ENCODE measurements around the gene RNU1-4. TPM values are rescaled to one million over a fixed set of nuclear protein-coding genes. Genes with fewer than 3 reads are reported as not detected.
A peak's percentile ranks its signal among the peaks of the same experiment; 100 is the strongest.
"Not testable (repeated sequence)": the region's sequence is repeated elsewhere in the genome, so short reads cannot be mapped to it uniquely, and the experiment has no call there.

RNU1-4 gene
- total and polyA plus RNA-seq, 2 of the 13 experiments (the other 11 are each of a cell fraction or from before 2014, with no cell fraction given): under 0.01 to 11,018 TPM

DNA sequence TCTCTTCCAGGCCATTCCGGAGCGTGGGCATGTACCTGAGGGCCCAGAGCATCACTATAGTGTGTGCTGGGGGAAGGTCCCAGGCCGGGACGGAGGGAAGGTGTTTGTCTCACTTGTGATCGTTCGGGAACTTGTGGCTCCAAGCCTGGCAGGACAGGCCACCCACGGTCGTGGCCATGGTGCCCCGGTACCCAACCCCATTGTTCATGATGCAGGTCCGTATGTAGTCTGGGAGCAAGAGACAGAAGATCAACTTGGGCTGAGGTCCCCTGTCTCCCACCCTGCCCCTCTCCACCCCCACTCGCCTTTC is 20.1 kb downstream of the RNU1-4 start:
- 93% methylated on average over 3 of the region's 11 CpGs for WGBS (ENCODE audit: low lambda C conversion rate)
- ATAC-seq; H3K4me2 ChIP-seq (ENCODE audit: low read depth, low read length); H3K9me3 ChIP-seq (ENCODE audit: low read length); H3K27ac ChIP-seq (ENCODE audit: extremely low read length, insufficient read depth, low read length); H4K20me1 ChIP-seq (ENCODE audit: insufficient read depth, low read length); H2AFZ ChIP-seq (ENCODE audit: low read length); POLR2A ChIA-PET; BruUV-seq (replicated peaks); DNase-seq (ENCODE audit: low spot score); H3K79me2 ChIP-seq (ENCODE audit: insufficient read depth, low read length); H3K27me3 ChIP-seq (ENCODE audit: control insufficient read depth in 1 of 2, insufficient read depth in 2 of 2, low read length in 2 of 2); H3K4me3 ChIP-seq (replicated peaks in 1 of 3; ENCODE audit: insufficient read depth in 1 of 3, low read depth in 2 of 3, low read length in 3 of 3); FAIRE-seq; in situ Hi-C loops (cut with HindIII; ENCODE audit: extremely low pct_ligation_motif_present, low pct_unique_long_range_greater_than_20kb); CTCF ChIA-PET (ENCODE audit: low intra/inter-chr PET ratio, low total read pairs); H3K36me3 ChIP-seq (replicated peaks in 1 of 2; ENCODE audit: control insufficient read depth in 1 of 2, insufficient read depth in 2 of 2, low read length in 2 of 2); H3K9ac ChIP-seq (ENCODE audit: insufficient read depth, low read depth, low read length); intact Hi-C loops (cut with micrococcal nuclease; ENCODE audit: unreplicated experiment): not testable (repeated sequence)
- H3K4me1 ChIP-seq (ENCODE audit: insufficient read depth, low read length): peaks cover 22% of the 10 kb centered on the region

DNA sequence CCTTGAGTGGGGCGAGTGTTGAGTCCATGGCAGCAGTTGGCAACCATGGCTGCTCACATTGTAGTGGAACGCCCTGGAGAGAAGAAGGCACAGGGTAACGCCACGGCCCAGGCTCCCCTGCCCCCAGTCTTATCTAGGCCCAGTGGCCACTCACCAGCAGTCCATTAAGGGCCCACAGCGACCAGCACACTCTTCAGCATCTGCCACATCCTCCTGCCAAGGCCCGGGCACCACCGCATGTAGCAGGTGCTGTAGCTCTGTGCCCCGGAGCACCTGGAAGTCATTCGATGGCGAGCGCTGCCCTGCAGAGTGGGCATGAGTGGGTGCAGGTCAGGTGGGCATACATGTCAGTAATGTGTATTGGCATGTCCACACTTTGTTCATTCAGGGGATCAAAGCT is 20.5 kb downstream of the RNU1-4 start:
- ATAC-seq; H3K4me3 ChIP-seq (replicated peaks in 1 of 3; ENCODE audit: insufficient read depth in 1 of 3, low read depth in 2 of 3, low read length in 3 of 3); intact Hi-C loops (cut with micrococcal nuclease; ENCODE audit: unreplicated experiment); H2AFZ ChIP-seq (ENCODE audit: low read length); H3K79me2 ChIP-seq (ENCODE audit: insufficient read depth, low read length); FAIRE-seq; H3K9me3 ChIP-seq (ENCODE audit: low read length); in situ Hi-C loops (cut with HindIII; ENCODE audit: extremely low pct_ligation_motif_present, low pct_unique_long_range_greater_than_20kb); H3K27ac ChIP-seq (ENCODE audit: extremely low read length, insufficient read depth, low read length); H3K9ac ChIP-seq (ENCODE audit: insufficient read depth, low read depth, low read length); DNase-seq (ENCODE audit: low spot score); H3K36me3 ChIP-seq (replicated peaks in 1 of 2; ENCODE audit: control insufficient read depth in 1 of 2, insufficient read depth in 2 of 2, low read length in 2 of 2); POLR2A ChIA-PET; CTCF ChIA-PET (ENCODE audit: low intra/inter-chr PET ratio, low total read pairs); H3K27me3 ChIP-seq (ENCODE audit: control insufficient read depth in 1 of 2, insufficient read depth in 2 of 2, low read length in 2 of 2); H4K20me1 ChIP-seq (ENCODE audit: insufficient read depth, low read length): not testable (repeated sequence)
- BruUV-seq (replicated peaks): TSS peak; percentile 65
- WGBS (ENCODE audit: low lambda C conversion rate): 95% methylated on average over 3 of the region's 11 CpGs
- Histone ChIP-seq H3K4me1 (ENCODE audit: insufficient read depth, low read length) (peaks cover 22% of the 10 kb centered on the region), H3K4me2 (ENCODE audit: low read depth, low read length) (peak overlapping the region; percentile 42; the same call in 1 of the 2 replicates)

DNA sequence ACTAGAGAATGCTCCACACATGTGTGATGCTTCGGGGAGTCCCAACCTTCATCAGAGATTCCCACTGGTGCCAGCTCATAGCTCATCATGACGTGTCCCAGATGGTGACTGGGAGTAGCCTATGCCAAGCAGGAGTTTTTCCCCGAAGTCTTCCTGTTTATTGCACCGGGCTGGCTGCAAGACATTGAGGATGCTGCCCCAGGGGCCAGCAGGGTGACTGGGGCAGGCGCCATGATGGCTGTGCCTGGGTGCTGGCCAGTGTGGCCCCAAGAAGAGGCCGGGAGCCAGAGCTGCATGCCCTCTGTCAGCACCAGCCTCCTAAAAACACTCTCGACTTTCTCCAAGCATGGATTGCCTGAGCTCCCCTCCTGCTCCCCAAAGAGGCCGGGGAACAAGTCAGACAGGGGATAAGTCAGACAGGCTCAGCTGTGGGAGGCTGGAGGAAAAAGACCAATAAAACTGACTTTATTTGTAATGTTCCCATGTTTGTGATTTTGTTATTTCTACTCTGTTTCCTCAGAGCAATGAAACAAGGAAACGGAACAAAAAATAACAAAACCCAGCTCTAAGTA is 24.0 kb downstream of the RNU1-4 start:
- in situ Hi-C loops (cut with HindIII; ENCODE audit: extremely low pct_ligation_motif_present, low pct_unique_long_range_greater_than_20kb); H3K79me2 ChIP-seq (ENCODE audit: insufficient read depth, low read length); H3K36me3 ChIP-seq (replicated peaks in 1 of 2; ENCODE audit: control insufficient read depth in 1 of 2, insufficient read depth in 2 of 2, low read length in 2 of 2); FAIRE-seq; intact Hi-C loops (cut with micrococcal nuclease; ENCODE audit: unreplicated experiment); DNase-seq (ENCODE audit: low spot score); CTCF ChIA-PET (ENCODE audit: low intra/inter-chr PET ratio, low total read pairs); H3K9me3 ChIP-seq (ENCODE audit: low read length); H4K20me1 ChIP-seq (ENCODE audit: insufficient read depth, low read length); H3K27me3 ChIP-seq (ENCODE audit: control insufficient read depth in 1 of 2, insufficient read depth in 2 of 2, low read length in 2 of 2); H2AFZ ChIP-seq (ENCODE audit: low read length); TF ChIP-seq MAZ (IDR thresholded peaks at IDR 0.05; ENCODE audit: borderline replicate concordance, low read depth, low read length); NR2F6 (IDR thresholded peaks at IDR 0.05): not testable (repeated sequence)
- Histone ChIP-seq H3K4me3 (replicated peaks in 1 of 3; ENCODE audit: insufficient read depth in 1 of 3, low read depth in 2 of 3, low read length in 3 of 3) (peak overlapping the region in 1 of 3 experiments; percentile 19; a peak in 2 of 6 replicates), H3K27ac (ENCODE audit: extremely low read length, insufficient read depth, low read length) (peak overlapping the region; percentile 95), H3K4me2 (ENCODE audit: low read depth, low read length) (peak overlapping the region; percentile 95), H3K9ac (ENCODE audit: insufficient read depth, low read depth, low read length) (peak overlapping the region; percentile 60), H3K4me1 (ENCODE audit: insufficient read depth, low read length) (peaks cover 43% of the 10 kb centered on the region)
- POLR2A ChIA-PET: interaction anchor here (0.7 kb wide), 1 partner anchor 250 kb away, joined by 3 read pairs; the partner anchor contains the start of gene RNU1-1
- TSS peak; percentile 54 for BruUV-seq (replicated peaks)
- 69% methylated on average over 9 of the region's 9 CpGs for WGBS (ENCODE audit: low lambda C conversion rate)
- peak; percentile 1; the same call in 2 of the 3 replicates for ATAC-seq
- peak; percentile 50; the same call in 1 of the 2 replicates for TF ChIP-seq ZNF768 (CRISPR knock-in tag; IDR thresholded peaks at IDR 0.05)
- 0 out of 2 replicates have a peak, but pooled peaks have one; percentile 46 for TF ChIP-seq MAZ (CRISPR knock-in tag; IDR thresholded peaks at IDR 0.05; ENCODE audit: low read depth)
- 0 out of 2 replicates have a peak, but pooled peaks have one; percentile 3 for TF ChIP-seq ELF1 (CRISPR knock-in tag; IDR thresholded peaks at IDR 0.05)
- peak; percentile 21; the same call in 1 of the 2 replicates for TF ChIP-seq SALL1 (CRISPR knock-in tag; IDR thresholded peaks at IDR 0.05)
- TF ChIP-seq, protein P1, sequence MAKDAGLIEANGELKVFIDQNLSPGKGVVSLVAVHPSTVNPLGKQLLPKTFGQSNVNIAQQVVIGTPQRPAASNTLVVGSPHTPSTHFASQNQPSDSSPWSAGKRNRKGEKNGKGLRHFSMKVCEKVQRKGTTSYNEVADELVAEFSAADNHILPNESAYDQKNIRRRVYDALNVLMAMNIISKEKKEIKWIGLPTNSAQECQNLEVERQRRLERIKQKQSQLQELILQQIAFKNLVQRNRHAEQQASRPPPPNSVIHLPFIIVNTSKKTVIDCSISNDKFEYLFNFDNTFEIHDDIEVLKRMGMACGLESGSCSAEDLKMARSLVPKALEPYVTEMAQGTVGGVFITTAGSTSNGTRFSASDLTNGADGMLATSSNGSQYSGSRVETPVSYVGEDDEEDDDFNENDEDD (CRISPR knock-in tag; IDR thresholded peaks at IDR 0.05; ENCODE audit: borderline replicate concordance): 0 out of 2 replicates have a peak, but pooled peaks have one; percentile 2
- TF ChIP-seq SNAPC2 (CRISPR knock-in tag; IDR thresholded peaks at IDR 0.05): 0 out of 2 replicates have a peak, but pooled peaks have one; percentile 50
- TF ChIP-seq ZNF747 (CRISPR knock-in tag; IDR thresholded peaks at IDR 0.05; ENCODE audit: borderline replicate concordance): 0 out of 2 replicates have a peak, but pooled peaks have one; percentile 18
- TF ChIP-seq NR2F6 (CRISPR knock-in tag; IDR thresholded peaks at IDR 0.05): peak; percentile 1; the same call in 1 of the 2 replicates
- TF ChIP-seq NFKB2 (CRISPR knock-in tag; IDR thresholded peaks at IDR 0.05; ENCODE audit: borderline replicate concordance): 0 out of 2 replicates have a peak, but pooled peaks have one; percentile 25
